Activated CD4-positive, alpha-beta T cell treated with anti-CD3 and anti-CD28 coated beads for 24 hours (primary cell): ENCODE results near the gene NFATC2IP.
A peak's percentile ranks its signal among the peaks of the same experiment; 100 is the strongest.
"Not testable (repeated sequence)": the region's sequence is repeated elsewhere in the genome, so short reads cannot be mapped to it uniquely, and the experiment has no call there.

Experiments used
- DNase-seq, 2 donors: peaks; one replicate each; pipeline ENCODE4 v3.0.0-alpha.2; 2020; ENCODE audit warnings: low read depth in 2 of 2

NFATC2IP gene

GRCh38 chr16:28974007-28974436 is 23.3 kb downstream of the NFATC2IP start:
- DNase-seq = peak in 1 of 2 donors; percentile 15

- DNase-seq = peak; percentile 88 to 90
Observed at GRCh38 chr16:28974437-28975157, 23.9 kb downstream of the NFATC2IP start, which contains the start of gene SPNS1. Gene SPNS1, plus strand, starts transcription at chr16:28974778. Its CDS starts 374 bp downstream, at chr16:28975152.

DNA sequence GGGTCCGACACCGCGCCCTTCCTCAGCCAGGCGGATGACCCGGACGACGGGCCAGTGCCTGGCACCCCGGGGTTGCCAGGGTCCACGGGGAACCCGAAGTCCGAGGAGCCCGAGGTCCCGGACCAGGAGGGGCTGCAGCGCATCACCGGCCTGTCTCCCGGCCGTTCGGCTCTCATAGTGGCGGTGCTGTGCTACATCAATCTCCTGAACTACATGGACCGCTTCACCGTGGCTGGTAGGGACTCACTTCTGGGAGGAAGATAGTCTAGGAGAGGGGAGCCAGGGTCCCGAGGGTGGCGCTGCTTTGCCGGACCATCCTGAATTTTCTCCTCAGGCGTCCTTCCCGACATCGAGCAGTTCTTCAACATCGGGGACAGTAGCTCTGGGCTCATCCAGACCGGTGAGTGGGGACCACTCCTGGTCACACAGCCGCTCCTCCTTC is 24.4 kb downstream of the NFATC2IP start:
- DNase-seq = no peak

DNA sequence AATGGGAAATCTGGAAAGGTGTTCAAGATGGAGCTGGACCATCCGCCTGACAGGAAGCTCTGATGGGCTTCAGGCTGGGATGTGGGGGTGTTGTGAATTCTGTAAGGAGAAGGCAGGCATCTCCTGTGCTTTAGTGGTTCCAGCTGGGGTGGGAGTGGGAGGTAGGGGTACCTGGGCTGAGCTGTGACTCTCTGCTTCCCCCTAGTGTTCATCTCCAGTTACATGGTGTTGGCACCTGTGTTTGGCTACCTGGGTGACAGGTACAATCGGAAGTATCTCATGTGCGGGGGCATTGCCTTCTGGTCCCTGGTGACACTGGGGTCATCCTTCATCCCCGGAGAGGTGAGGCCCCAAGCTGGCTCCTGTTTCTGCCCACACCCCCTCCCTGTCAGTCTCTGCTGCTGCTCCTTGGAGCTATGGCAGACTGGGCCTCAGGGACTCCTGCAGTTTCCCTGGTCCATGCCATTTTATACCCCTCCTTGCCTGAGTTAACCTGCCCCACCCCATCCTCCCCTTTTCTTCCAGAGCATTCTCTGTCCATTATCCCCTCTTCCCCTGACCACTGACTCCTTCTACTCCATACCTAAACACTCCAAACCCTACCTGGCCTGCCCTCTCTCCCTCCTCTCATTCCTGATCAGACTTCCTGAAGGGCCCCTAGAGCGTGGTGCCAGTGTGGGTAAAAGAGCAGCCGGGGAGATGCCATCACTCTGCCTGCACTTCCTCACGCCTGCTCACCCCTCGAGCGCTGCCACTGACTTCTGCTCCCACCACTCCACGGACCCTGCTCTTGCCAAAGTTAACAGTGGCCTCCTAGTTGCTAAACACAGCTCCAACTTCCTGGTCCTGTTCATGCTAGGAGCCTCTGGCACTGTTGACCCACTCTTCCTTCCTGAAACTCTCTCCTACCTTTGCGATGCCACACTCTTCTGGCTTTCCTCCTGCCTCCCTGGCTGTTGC is 27.2 kb downstream of the NFATC2IP start:
- no peak for DNase-seq

DNA sequence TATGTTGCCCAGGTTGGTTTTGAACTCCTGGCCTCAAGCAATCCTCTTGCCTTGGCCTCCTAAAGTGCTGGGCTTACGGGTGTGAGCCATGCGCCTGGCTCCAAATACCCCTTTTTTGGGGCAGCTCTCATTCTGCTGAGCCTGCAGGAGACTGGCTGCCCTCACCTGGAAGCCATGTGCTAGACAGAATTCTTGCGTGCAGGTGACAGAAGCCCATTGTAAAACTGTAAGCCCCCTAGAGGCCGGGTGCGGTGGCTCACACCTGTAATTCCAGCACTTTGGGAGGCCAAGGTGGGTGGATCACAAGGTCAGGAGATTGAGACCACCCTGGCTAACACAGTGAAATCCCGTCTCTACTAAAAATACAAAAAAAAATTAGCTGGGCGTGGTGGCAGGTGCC is 29.6 kb downstream of the NFATC2IP start:
- not testable (repeated sequence) for DNase-seq

- DNase-seq = no peak
Observed at GRCh38 chr16:28980929-28981328, 30.2 kb downstream of the NFATC2IP start.

DNA sequence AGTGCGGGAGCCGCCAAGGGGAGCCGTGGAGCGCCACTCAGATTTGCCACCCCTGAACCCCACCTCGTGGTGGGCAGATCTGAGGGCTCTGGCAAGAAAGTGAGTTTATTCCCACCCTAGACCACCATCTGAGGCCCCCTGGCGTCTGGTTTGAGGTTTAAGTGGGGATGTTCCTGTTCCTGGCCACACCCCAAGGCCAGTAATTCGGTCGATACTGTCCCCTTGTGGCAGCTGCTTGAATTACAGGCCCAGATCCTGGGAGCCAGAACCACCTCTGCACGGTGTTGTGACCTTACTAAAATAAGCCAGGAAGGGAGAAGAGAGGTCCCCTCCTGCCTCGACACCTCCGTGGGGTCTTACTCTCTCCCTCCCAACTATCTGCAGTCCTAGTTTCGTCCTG is 30.8 kb downstream of the NFATC2IP start:
- DNase-seq = peak in 1 of 2 donors; percentile 63

GRCh38 chr16:28982418-28982817 is 31.7 kb downstream of the NFATC2IP start:
- DNase-seq = no peak

- DNase-seq = no peak
Observed at GRCh38 chr16:28982949-28983348, 32.2 kb downstream of the NFATC2IP start.

DNA sequence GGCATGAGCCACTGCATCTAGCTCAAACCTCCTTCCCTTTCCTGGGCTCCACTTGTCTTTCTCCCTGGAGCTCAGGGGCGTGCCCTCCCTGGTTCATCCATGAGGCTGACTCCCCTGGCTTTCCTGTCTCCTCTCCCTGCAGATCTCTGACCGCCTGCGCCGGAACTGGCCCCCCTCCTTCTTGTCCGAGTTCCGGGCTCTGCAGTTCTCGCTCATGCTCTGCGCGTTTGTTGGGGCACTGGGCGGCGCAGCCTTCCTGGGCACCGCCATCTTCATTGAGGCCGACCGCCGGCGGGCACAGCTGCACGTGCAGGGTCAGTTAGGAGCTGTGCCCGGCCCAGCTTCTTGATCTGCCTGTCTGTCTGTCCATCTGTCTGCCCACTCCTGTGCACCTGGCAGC is 32.9 kb downstream of the NFATC2IP start:
- DNase-seq = no peak

DNA sequence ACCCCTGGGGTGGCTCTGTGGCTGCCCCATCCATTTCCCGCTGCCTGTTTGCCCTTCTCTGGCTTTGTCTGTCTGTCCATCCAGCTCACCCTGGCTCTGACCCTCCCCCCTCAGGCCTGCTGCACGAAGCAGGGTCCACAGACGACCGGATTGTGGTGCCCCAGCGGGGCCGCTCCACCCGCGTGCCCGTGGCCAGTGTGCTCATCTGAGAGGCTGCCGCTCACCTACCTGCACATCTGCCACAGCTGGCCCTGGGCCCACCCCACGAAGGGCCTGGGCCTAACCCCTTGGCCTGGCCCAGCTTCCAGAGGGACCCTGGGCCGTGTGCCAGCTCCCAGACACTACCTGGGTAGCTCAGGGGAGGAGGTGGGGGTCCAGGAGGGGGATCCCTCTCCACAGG is 33.4 kb downstream of the NFATC2IP start:
- DNase-seq = no peak

DNA sequence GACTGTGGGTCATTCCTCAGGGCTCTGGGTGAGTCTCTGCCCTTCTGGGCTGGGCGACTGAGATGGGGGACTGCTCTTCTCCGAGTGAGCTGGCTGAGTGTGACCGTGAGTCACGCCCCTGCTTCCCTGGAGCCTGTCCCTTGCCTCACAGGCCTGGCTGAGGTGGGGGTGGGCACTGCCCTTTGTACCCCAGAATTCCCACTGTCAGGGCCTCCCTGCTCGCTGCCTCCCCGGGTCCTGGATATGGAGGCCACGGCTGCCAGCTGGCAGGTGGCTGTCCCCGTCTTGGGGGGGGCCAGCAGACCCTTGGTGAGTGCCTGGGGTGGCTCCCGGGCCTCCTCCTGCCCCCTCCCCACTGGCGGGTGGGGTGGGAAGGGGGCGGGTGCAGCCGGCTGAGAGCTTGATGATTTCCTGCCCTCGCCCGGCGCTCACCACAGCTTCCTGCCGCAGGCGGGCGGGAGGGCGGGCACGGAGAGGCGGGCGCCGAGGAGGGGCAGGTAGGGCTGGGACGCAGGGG is 33.9 kb downstream of the NFATC2IP start, which contains the start of gene LAT:
Gene LAT, plus strand, starts transcription at position 434 of the 517 bp plus-strand sequence. CDS start 366 bp downstream, outside the sequence.
- DNase-seq = peak; percentile 64

GRCh38 chr16:28985211-28986041 is 34.7 kb downstream of the NFATC2IP start:
- DNase-seq = no peak

GRCh38 chr16:28986046-28986445 is 35.3 kb downstream of the NFATC2IP start:
- no peak for DNase-seq

DNA sequence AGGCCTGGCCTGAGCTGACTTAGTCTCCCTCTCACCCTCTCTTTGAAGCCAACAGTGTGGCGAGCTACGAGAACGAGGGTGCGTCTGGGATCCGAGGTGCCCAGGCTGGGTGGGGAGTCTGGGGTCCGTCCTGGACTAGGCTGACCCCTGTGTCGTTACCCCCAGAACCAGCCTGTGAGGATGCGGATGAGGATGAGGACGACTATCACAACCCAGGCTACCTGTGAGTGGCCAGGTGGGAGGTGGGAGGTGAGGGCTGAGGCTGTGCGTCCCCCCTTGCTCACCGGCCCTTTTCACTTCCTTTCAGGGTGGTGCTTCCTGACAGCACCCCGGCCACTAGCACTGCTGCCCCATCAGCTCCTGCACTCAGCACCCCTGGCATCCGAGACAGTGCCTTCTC is 35.8 kb downstream of the NFATC2IP start:
- DNase-seq = no peak

GRCh38 chr16:28987170-28987853 is 36.6 kb downstream of the NFATC2IP start:
- no peak for DNase-seq

- no peak for DNase-seq
Observed at GRCh38 chr16:28989363-28989762, 38.6 kb downstream of the NFATC2IP start.

- peak; percentile 63 to 64 for DNase-seq
Observed at GRCh38 chr16:28990375-28991040, 39.8 kb downstream of the NFATC2IP start.

- DNase-seq = no peak
Observed at GRCh38 chr16:28991687-28992086, 41.0 kb downstream of the NFATC2IP start.

DNA sequence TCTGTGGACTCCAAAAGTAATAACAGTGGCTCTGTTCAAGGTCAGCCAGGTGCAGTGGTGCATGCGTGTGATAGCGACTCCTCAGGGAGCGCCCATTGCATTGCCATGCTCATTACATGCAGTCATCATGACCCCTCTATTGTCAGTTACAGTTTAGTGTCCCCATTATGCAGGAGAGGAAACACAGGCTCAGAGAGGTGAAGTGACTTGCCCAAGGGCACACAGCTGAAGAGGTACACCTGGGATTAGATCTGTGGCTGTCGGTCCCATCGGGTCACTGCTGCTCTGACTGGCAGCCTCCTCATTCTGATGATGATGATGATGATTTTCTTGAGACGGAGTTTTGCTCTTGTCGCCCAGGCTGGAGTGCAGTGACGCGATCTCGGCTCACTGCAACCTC is 41.8 kb downstream of the NFATC2IP start:
- DNase-seq = no peak
